NCI-H187 (cell line): Measurements from ENCODE around the gene NLGN1.

Source experiments
- DNase-seq, 2 experiments: peaks; one replicate each; lab custom pipeline; 2025; lab: John Stamatoyannopoulos, UW

NLGN1 gene

GRCh38 chr3:173839859-173840258 is 442.3 kb downstream of the NLGN1 start:
- DNase-seq = no peak

GRCh38 chr3:173841334-173841733 is 443.8 kb downstream of the NLGN1 start:
- DNase-seq = no peak

GRCh38 chr3:173843060-173843459 is 445.5 kb downstream of the NLGN1 start:
- no peak for DNase-seq

GRCh38 chr3:173846584-173846983 is 449.0 kb downstream of the NLGN1 start:
- no peak for DNase-seq

GRCh38 chr3:173849489-173849888 is 451.9 kb downstream of the NLGN1 start:
- no peak for DNase-seq

- DNase-seq = no peak
Observed at GRCh38 chr3:173857154-173857553, 459.6 kb downstream of the NLGN1 start.

- DNase-seq = no peak
Observed at GRCh38 chr3:173862701-173863100, 465.2 kb downstream of the NLGN1 start.

- no peak for DNase-seq
Observed at GRCh38 chr3:173863551-173863950, 466.0 kb downstream of the NLGN1 start.

- DNase-seq = no peak
Observed at GRCh38 chr3:173865900-173866498, 468.5 kb downstream of the NLGN1 start.

GRCh38 chr3:173869766-173870165 is 472.2 kb downstream of the NLGN1 start:
- no peak for DNase-seq

- no peak for DNase-seq
Observed at GRCh38 chr3:173870976-173871375, 473.4 kb downstream of the NLGN1 start.

GRCh38 chr3:173875790-173876189 is 478.2 kb downstream of the NLGN1 start:
- DNase-seq = no peak

GRCh38 chr3:173876476-173876875 is 478.9 kb downstream of the NLGN1 start:
- DNase-seq = no peak

GRCh38 chr3:173887888-173888287 is 490.3 kb downstream of the NLGN1 start:
- DNase-seq = no peak

GRCh38 chr3:173889596-173889995 is 492.1 kb downstream of the NLGN1 start:
- no peak for DNase-seq

GRCh38 chr3:173890091-173890490 is 492.5 kb downstream of the NLGN1 start:
- DNase-seq = no peak

- no peak for DNase-seq
Observed at GRCh38 chr3:173891272-173892100, 493.9 kb downstream of the NLGN1 start.

- no peak for DNase-seq
Observed at GRCh38 chr3:173892547-173892946, 495.0 kb downstream of the NLGN1 start.

- no peak for DNase-seq
Observed at GRCh38 chr3:173893066-173893465, 495.5 kb downstream of the NLGN1 start.

GRCh38 chr3:173893835-173894234 is 496.3 kb downstream of the NLGN1 start:
- DNase-seq = no peak

GRCh38 chr3:173897631-173898030 is 500.1 kb downstream of the NLGN1 start:
- DNase-seq = no peak

GRCh38 chr3:173901649-173902048 is 504.1 kb downstream of the NLGN1 start:
- DNase-seq = no peak

- DNase-seq = no peak
Observed at GRCh38 chr3:173902401-173902800, 504.9 kb downstream of the NLGN1 start.

- DNase-seq = no peak
Observed at GRCh38 chr3:173902871-173903270, 505.3 kb downstream of the NLGN1 start.
